ENCODE measurements around the gene ZBED1. TPM values are rescaled to one million over a fixed set of nuclear protein-coding genes. Genes with fewer than 3 reads are reported as not detected.
A peak's percentile ranks its signal among the peaks of the same experiment; 100 is the strongest.

The ZBED1 gene
- polyA plus RNA-seq, 1 donor from 2014 or later: 43.2 TPM

- H3K9ac ChIP-seq (ENCODE audit: low read length): peak overlapping the region; percentile 80
- no peaks in the 10 kb centered on the region for H3F3A ChIP-seq (ENCODE audit: insufficient read depth, low read length, poor library complexity, severe bottlenecking)
- no peaks in the 10 kb centered on the region for H3K9me2 ChIP-seq (ENCODE audit: insufficient read depth, low read length)
- H3K9me3 ChIP-seq (ENCODE audit: low read length): no peaks in the 10 kb centered on the region
- no peaks in the 10 kb centered on the region for H3K36me3 ChIP-seq (ENCODE audit: insufficient read depth, low read length)
- no peak overlapping the region for H2AFZ ChIP-seq (ENCODE audit: low read depth, low read length)
- peaks cover 60% of the 10 kb centered on the region for H3K79me2 ChIP-seq (replicated peaks; ENCODE audit: insufficient read depth, low read length)
- H3K27me3 ChIP-seq (ENCODE audit: insufficient read depth, low read depth, low read length): no peaks in the 10 kb centered on the region
- H3K27ac ChIP-seq (ENCODE audit: low read length): peak overlapping the region; percentile 73
- H3K4me3 ChIP-seq (ENCODE audit: low read length): peak overlapping the region; percentile 77
- H3K4me2 ChIP-seq (ENCODE audit: low read length): peak overlapping the region; percentile 82
- H4K20me1 ChIP-seq (ENCODE audit: insufficient read depth): no peaks in the 10 kb centered on the region
- TF ChIP-seq EP300 (conservative IDR thresholded peaks at IDR 0.05; ENCODE audit: poor library complexity, severe bottlenecking): no peak
- no peak for TF ChIP-seq MXI1 (conservative IDR thresholded peaks at IDR 0.05; ENCODE audit: poor library complexity, severe bottlenecking)
- no peak for TF ChIP-seq CTCF (IDR thresholded peaks at IDR 0.05; ENCODE audit: poor library complexity, severe bottlenecking)
- no peak for TF ChIP-seq EZH2 (IDR thresholded peaks at IDR 0.05; ENCODE audit: borderline replicate concordance, insufficient read depth, low read length, poor library complexity, severe bottlenecking)
- no peak for TF ChIP-seq TAF1 (IDR thresholded peaks at IDR 0.05; ENCODE audit: low read depth)
- no peak for TF ChIP-seq SMC3 (conservative IDR thresholded peaks at IDR 0.05; ENCODE audit: poor library complexity)
- no peak for TF ChIP-seq POLR2AphosphoS5 (IDR thresholded peaks at IDR 0.05)
- no peak for TF ChIP-seq REST (IDR thresholded peaks at IDR 0.05; ENCODE audit: borderline replicate concordance)
Observed at GRCh38 chrX:2497961-2498780, 2.6 kb downstream of the ZBED1 start.

DNA sequence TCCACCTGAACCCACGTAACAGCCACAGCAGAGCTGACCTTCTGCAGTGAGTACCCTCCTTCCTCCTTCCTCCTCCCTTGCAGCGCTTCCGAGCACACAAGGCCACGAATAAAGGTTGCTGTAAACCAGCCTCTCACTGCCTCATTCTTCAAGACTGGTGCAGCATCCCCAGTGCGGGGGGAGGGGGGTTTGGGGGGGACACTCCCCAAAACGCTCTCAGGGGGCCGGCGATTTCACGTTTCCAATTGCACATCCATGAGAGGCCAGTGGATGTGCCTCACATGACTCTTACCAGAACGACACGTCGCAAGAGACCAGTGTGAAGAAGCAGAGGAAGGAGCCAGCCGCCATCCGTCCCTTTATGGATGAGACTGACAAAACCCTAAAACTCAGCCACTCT lies 5.2 kb downstream of the ZBED1 start:
- Histone ChIP-seq H3K27me3 (ENCODE audit: insufficient read depth, low read depth, low read length) (no peaks in the 10 kb centered on the region), H3K9ac (ENCODE audit: low read length) (no peak overlapping the region), H2AFZ (ENCODE audit: low read depth, low read length) (no peak overlapping the region), H3F3A (ENCODE audit: insufficient read depth, low read length, poor library complexity, severe bottlenecking) (no peaks in the 10 kb centered on the region), H3K4me3 (ENCODE audit: low read length) (no peak overlapping the region), H3K79me2 (replicated peaks; ENCODE audit: insufficient read depth, low read length) (peaks cover 66% of the 10 kb centered on the region), H3K9me3 (ENCODE audit: low read length) (no peaks in the 10 kb centered on the region), H3K27ac (ENCODE audit: low read length) (no peak overlapping the region), H4K20me1 (ENCODE audit: insufficient read depth) (no peaks in the 10 kb centered on the region), H3K36me3 (ENCODE audit: insufficient read depth, low read length) (no peaks in the 10 kb centered on the region), H3K9me2 (ENCODE audit: insufficient read depth, low read length) (no peaks in the 10 kb centered on the region), H3K4me2 (ENCODE audit: low read length) (no peak overlapping the region)
- TF ChIP-seq TAF1 (IDR thresholded peaks at IDR 0.05; ENCODE audit: low read depth): no peak
- no peak for TF ChIP-seq SMC3 (conservative IDR thresholded peaks at IDR 0.05; ENCODE audit: poor library complexity)
- TF ChIP-seq EP300 (conservative IDR thresholded peaks at IDR 0.05; ENCODE audit: poor library complexity, severe bottlenecking): no peak
- no peak for TF ChIP-seq MXI1 (conservative IDR thresholded peaks at IDR 0.05; ENCODE audit: poor library complexity, severe bottlenecking)
- no peak for TF ChIP-seq RAD21 (conservative IDR thresholded peaks at IDR 0.05)
- no peak for TF ChIP-seq REST (IDR thresholded peaks at IDR 0.05; ENCODE audit: borderline replicate concordance)
- TF ChIP-seq POLR2AphosphoS5 (IDR thresholded peaks at IDR 0.05): no peak
- no peak for TF ChIP-seq CTCF (IDR thresholded peaks at IDR 0.05; ENCODE audit: poor library complexity, severe bottlenecking)
- no peak for TF ChIP-seq EZH2 (IDR thresholded peaks at IDR 0.05; ENCODE audit: borderline replicate concordance, insufficient read depth, low read length, poor library complexity, severe bottlenecking)

All from neural cell (in vitro differentiated cells).